Right ventricle myocardium inferior (tissue), 1 donor: ENCODE data around the gene KCND2. TPM values are rescaled to one million over a fixed set of nuclear protein-coding genes. Genes with fewer than 3 reads are reported as not detected.

Source experiments
- ATAC-seq: fragments of 200-7000 bp; cut with Tn5 transposase; one replicate; pipeline ENCODE4 v1.9.1; 2020; ENCODE audit warnings: mild to moderate bottlenecking, moderate library complexity
- DNase-seq: peaks from one replicate; pipeline ENCODE4 v3.0.0; 2021; ENCODE audit errors: missing footprints
- intact Hi-C: fragments of 100-400 bp; cut with DNase I; formaldehyde crosslinking; loops from one replicate; pipeline ENCODE4 v1.11.0; 2022
- total RNA-seq: library from RNA; stranded (reverse); fragmentation: NEBNext Ultra II Directional; extraction: Animal tissue kit (Norgen Biotek cat#: 25700); gene quantifications from one replicate; pipeline ENCODE4 v1.2.1, GENCODE V29; 2021
- donor health status: DM: no; HTN: yes; CAD: no; lungs with severe emphysema.

The KCND2 gene
- total RNA-seq, 1 donor from 2014 or later: not detected

DNA sequence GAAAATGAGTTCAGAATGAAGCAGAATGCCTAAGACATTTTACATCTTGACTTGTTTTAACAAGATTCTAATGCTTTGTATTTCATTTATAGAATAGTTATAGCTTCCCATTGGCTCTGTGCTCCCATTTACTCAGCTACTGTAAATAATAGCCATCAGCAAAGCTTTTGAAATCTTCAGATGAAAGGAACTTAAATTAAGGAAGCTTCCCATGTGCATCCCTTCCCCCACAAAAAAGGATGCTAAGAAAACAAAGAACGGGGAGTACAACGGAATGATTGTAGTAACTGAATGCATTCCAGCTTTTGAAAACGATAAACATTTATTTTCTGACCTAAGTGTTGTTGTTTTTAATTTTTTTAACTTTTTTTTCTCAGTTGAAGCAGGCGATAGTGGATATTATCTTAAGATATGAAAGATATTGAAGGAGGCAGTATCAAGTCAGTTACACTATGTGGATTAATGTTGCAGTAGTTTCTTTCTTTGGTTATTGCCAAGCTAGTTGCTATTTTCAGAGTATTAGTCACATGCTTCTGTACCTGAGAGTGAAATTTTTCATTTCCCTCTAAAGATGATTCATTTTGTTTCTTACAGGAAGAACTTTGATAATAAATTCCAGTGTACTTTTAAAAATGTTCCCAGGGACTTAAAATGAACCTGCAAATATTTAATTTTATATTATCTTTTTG, 129.2 kb downstream of the KCND2 start:
- no peak for ATAC-seq
- intact Hi-C loops: no loop called here
- DNase-seq: no peak

DNA sequence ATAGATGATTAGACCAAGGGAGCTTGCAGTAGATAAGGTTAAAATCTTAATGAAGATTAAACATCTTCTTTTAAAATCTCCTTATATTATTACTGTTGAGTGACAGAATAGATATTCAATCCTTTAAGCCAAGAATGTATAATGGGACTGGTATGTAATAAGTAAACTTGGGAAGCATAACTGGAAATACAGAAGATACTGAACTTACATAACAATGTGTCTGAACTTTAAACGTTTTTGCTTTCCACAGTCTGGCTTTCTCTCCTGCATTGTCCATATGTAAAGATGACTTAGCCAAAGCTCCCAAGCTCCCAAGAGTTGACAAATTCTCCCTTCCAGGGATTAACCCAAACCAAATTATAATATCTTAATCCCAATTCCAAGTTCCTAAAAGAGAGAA, 129.8 kb downstream of the KCND2 start:
- no peak for ATAC-seq
- intact Hi-C loops: no loop called here
- DNase-seq: no peak

DNA sequence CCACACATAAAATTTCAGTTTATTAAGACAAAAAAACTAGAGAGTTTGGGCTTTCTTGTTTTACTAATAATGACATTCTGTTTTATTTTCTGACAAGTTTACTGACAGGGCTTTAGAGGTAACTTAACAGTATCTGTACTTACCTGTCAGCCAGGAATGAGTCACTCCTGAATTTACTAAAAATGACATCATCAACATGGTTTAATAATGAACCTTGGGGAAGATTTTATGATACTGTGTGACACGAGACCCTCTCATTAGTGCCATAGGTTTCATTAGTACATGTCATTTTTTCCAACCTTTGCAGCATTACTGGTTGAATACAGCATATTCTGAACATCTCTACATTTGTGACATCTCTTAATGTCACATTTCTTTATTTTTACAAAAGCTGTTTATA, 131.1 kb downstream of the KCND2 start:
- DNase-seq (no peak), ATAC-seq (no peak)
- intact Hi-C loops: no loop called here

DNA sequence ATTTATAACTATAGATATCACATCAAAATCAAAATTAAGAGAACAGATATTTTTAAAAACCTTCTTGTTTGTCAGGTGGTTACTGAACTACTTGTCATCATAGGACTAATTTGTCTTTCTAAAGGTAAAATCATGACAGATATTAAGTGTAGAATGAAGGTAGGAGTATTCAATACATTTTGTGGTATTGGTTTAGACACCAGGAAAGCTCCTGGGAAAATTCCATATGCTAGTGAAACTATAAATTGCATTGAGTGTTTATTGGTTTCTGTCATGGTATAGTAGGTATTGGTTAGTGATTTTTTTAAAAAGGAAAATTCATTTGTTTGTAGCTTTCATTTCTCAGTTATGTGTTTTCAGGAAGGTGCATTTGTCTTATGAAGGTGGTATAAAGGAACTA, 132.7 kb downstream of the KCND2 start:
- intact Hi-C loops: no loop called here
- DNase-seq: no peak
- no peak for ATAC-seq

DNA sequence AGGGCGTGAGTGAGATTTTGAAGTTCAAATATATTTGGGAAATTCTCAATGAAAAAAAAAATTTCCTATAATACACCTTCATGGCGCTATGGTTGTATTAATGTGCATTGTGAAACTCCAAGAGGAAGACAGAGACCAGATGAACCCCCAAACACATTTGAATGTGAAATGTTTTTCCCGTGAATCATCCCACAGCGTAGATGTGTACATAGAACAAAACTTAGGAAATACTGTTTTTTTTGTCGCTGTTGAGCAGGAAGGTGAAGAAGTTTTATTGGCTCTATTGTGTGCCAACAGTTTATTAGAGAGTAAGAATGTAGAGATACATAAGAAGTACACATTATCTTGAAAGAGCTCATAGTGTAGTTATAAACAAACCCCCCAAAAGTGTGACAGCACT, 134.0 kb downstream of the KCND2 start:
- no peak for ATAC-seq
- DNase-seq: no peak
- intact Hi-C loops: no loop called here

DNA sequence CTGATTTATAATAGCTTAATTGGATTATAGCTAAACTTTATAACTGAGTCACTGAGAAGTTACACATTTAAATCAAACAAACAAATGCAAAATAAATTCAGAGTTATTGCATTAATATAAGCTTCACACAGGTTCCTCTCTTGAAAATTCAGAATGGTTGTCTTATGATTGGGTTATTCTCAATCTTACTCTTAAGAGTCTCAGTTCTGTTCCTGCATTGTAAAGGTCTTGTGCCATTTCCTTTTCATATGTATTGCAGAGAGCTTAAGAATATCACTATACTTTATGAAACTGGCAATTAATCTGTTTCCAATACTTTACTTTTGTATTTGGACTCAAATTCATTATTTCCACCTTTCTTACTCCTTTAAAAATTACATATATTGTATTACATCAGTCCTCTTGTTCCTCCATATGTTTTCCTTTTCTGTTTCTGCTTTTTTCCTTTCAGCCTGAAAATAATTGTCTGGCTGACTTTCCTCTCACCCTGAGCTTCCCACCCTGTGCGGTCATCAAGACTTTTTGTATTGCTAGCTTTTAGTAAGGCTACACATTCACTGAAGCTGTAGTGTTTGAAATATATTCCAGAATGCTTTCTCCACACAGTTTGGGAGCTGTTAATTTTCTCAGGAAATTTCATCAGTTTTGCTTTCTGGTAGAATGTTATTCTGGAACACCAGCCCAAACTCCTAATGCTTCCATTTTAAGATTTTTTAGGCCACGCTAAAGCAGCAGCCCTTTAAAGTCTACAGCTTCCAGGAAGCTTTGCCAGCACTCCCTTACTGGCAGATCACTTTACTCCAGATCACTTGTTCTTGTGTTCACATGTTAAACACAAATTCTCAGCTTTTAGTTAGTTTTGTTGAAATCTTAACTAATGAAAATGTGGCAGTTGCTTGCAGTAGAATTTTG, 139.4 kb downstream of the KCND2 start:
- no peak for DNase-seq

DNA sequence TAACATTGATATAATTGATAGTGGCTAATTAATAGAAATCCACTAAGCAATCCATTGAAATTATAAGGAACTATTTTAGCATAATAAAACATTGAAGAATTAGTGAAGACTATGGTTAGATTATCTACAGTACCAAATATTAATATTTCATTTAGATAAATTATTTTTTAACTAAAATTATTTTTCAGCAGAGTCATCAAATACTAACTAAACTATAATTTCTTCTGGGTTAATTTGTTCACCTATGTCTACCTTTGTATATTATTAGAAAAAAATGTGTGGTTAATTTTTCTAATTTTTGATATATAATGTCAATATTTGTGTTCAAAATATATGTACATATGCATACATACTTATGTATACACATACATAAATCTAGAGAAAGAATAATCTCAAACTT, 140.2 kb downstream of the KCND2 start:
- ATAC-seq: no peak
- intact Hi-C loops: no loop called here
- DNase-seq: no peak

More for the DNA sequence above, 139.4 kb downstream of the KCND2 start:
- intact Hi-C loops: no loop called here
- ATAC-seq: no peak

DNA sequence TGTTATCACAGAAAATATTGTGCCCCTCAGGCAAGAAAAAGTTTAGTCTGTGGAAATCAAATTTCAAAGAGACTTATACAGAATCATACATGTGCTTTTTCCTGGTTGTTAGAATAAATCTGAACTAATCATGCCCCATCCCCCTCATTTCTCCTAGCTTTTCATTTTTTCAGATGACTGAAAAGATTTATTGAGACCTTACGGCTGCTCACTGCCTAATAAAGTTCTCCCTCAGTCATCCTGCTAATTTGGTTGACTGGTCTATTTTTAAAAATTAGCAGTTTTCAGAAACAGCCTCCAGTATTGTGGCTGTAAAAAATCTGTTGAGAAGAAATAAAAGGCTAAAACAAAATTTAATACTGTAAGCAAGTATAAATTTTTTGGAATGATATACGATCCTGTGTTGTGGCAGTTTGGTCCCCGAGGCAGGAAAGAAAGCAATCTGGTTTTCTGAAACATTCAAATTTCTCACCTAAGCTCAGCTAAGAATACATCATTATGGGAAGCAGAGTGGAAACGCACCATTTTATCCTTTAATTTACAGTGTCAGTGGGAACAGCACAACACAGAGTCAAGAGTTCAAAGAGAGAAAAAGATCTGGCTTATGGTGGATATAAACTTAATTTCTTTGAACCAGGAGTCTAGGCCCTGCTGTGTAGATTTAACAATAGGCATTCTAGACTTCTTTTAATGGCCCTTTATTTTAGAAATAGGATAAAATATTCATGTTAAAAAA, 144.4 kb downstream of the KCND2 start:
- intact Hi-C loops: no loop called here
- DNase-seq (no peak), ATAC-seq (no peak)

DNA sequence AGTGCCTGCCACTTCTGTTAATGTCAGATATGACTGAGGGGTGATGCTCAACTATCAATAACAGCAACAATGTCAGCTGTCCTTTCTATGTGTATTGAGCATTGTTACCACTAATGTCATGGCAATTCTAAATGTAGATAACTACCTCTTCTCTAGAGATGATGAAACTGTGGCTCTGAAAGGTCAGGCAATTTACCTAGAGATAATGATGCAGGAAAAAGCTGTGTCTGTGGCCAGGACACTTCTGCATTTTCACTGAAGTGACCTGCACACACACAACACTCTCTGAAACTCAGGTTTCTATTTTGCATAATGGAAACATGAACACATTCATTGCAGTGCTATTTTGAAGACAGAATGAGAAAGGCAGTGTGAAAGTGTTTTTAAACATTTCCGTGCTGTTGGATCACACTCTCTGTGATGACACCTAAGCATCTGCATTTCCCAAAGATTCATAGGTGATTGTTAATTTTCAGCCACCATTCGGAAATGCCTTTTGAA, 148.2 kb downstream of the KCND2 start:
- intact Hi-C loops: no loop called here
- no peak for ATAC-seq
- DNase-seq: no peak

DNA sequence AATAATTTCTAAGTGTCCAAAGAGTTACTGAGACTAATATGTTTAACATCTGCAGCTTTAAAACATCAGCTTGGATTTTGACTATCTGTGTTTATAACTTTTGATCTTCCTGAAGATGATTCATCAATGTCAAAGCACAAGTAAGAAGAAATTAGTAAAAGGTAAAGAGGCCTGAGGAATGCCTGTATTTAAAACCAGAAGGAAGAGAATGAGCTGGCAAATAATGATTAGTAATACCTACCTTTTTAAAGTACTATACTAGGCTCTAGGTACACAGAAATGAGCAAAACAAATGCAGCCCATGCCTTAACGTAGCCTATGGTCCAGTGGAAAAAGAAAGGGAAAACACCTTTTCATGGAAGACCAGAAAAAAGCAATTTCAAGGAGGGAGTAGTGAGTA, 158.0 kb downstream of the KCND2 start:
- no peak for ATAC-seq
- no peak for DNase-seq
- intact Hi-C loops: no loop called here

DNA sequence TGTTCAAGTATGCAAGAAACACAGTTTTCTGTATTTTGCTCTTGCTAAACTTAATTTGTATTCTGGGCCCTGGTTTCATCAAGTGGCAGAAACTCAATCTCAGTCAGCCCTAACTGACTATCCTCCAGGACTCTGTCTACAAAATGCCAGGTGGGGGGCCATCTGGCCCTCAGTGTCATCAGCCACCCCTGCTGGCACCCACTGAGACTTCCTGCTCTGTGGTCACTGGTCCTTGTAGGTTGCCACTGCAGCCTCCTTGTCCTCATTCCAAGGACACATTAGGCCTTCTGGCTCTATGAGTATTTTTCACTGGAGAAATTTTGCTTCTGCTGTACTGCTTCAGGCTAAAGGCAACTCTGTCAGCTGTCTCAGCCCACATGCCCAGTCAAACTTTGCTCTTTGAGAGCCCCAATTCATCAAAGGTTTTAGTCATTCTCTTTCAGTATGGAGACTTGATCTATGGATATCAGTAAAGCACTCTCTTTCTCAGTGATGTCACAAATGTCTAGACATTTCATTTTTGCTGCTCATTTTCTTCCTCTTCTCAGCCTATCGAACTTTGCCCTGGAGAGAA, 163.6 kb downstream of the KCND2 start:
- intact Hi-C loops: no loop called here
- no peak for ATAC-seq
- no peak for DNase-seq

DNA sequence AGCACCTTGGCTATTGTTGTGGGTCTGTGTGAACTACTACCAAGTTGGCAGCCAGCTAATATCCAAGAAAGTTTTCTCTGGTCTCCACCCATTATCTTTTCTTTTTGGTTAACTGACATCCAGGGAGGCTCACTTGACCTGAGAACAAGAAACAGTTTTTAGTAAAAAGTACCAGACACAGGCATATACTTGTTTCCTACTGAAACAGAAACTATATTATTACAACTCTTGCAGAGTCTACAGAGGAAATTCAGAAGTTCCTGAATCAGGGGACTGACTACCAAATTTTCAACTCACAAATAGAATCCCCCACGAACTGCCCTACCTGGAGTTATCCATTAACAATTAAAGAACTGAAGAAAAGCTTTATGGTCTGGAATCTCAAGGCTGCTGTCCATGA, 168.9 kb downstream of the KCND2 start:
- no peak for ATAC-seq
- intact Hi-C loops: no loop called here
- DNase-seq: no peak

DNA sequence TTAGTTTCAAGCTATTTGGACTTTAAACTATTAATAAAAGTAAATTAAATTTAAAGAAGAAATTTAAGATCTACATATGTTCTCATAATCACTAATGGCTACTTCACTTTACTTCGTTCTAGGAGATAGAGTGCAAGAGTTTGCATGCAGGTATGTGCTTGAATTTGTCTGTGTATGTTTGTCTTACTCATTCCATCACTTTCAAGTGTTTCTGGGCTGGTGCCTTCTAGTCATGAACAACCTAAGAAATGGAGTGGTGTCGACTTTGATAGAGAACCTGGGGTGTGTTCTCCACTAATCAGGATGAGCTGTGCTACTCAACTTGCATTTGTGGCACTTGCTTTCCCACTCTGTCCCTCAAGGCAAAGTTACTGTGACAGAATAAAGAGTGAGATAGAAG, 169.9 kb downstream of the KCND2 start:
- intact Hi-C loops: no loop called here
- no peak for ATAC-seq
- DNase-seq: no peak

DNA sequence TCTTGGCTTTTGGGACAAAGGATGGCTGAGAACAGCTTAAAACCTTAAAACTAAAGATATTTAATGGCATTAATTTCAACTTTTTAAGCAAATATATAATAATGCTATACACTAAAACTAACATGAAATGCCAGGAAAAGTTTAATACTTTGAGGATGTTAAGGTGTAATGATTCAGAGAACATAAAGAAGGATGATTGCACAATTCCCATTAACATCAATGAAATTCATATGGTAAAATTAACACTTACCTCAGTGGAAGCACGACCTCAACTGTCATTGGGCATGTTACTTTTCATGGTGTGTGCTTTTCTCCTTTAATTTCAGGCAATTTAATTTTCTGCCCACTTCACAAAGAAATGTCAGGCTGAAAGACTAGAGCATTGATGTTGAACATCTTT, 171.7 kb downstream of the KCND2 start:
- no peak for ATAC-seq
- intact Hi-C loops: no loop called here
- DNase-seq: no peak

DNA sequence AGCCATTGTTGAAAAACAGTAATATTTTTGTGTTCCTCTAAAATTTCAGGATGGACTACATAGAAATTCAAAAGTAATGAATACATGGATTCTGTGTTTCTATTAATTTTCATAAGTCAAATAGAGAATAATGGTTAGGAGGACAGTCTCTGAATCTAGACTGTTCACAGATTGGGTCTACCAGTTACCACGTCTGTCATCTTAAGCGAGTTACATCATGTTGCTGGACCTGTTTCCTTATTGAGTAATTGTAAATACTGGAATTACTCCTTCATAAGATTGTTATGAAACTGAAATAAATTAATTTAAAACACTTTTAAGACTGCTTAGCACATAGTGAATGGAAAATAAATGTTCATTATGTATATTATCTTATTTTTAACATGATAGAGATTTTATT, 172.3 kb downstream of the KCND2 start:
- intact Hi-C loops: no loop called here
- ATAC-seq (no peak), DNase-seq (no peak)

DNA sequence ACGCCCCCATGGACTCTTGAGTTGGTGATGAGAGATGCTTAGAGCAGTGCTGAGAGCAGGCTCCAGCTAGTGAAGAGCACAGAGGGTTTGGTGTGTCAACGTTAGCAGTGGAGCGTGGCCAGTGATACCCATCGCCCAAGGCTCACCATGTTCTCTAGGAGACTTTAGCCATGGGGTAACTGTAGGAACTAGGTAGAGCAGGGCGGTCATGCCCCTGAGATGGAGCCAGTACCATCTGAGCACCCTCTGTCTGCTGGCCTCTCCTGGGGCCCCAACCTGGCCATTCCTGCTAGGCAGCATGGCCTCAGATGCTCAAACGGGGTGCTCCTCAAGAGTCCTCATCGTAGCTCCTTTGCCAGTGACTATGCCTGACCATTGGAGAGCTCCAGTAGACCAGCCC, 179.7 kb downstream of the KCND2 start:
- intact Hi-C loops: no loop called here
- DNase-seq (no peak), ATAC-seq (no peak)

DNA sequence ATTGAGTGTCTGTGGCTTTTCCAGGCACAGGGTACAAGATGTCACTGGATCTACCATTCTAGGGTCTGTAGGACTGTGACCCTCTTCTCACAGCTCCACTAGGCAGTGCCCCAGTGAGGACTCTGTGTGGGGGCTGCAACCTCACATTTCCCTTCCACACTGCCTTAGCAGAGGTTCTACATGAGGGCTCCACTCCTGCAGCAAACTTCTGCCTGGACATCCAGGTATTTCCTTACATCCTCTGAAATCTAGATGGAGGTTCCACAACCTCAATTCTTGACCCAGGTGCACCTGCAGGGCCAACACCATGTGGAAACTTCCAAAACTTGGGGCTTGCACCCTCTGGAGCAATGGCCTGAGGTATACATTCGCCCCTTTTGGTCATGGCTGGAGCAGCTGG, 183.7 kb downstream of the KCND2 start:
- intact Hi-C loops: no loop called here
- DNase-seq (no peak), ATAC-seq (no peak)

DNA sequence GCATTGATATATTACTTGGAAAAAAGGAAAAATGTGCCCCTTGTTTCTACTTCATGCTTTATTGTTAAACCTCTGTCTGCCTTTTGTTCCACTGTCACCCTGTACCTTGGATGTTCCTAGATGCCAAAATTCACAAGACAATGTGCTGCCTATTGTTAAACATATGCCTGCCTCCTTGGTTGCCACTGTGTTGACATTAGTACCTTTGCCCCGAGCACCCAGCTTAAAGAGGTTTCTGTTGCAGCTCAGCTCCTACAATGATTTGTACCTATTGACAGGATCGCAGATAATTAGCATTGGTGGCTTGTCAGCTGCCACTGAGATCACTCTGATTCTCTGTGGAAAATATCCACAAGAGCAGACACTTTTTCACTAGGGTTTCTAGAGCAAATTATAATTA, 188.0 kb downstream of the KCND2 start:
- DNase-seq: no peak
- no peak for ATAC-seq
- intact Hi-C loops: no loop called here

DNA sequence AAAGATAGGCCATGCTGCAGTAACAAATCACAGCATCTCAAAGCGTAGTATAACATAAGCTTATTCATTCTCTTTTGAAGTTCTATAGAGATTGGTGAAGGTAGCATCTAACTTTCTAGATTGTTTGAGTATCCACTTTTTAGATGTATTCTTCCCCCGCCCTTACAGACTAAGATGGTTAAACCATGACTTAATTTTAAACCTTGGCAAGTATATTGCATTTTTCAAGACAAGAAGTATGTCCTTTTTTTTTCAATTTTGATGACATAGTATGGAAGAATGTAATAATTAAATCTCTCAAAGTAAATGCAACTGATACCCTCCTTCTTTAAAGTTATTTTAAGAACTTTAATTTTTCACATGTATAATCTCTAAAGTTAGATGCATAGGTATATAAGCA, 190.0 kb downstream of the KCND2 start:
- no peak for ATAC-seq
- no peak for DNase-seq
- intact Hi-C loops: no loop called here
